G401.6 (cell line): ENCODE data around the gene CAMK2D.
A peak's percentile ranks its signal among the peaks of the same experiment; 100 is the strongest.

ENCODE experiments used
- FAIRE-seq: peaks from 2 replicates; lab custom pipeline; 2012; peaks lifted over from hg19 to GRCh38; lab: Jason Lieb, UNC

CAMK2D gene

GRCh38 chr4:113762186-113763028 lies 869 bp upstream of the CAMK2D start:
- FAIRE-seq: peak; percentile 99

GRCh38 chr4:113760795-113761619 lies 531 bp downstream of the CAMK2D start:
- no peak for FAIRE-seq

- FAIRE-seq: no peak
Measured at GRCh38 chr4:113760094-113760794, 1.3 kb downstream of the CAMK2D start.

- peak; percentile 63 for FAIRE-seq
Measured at GRCh38 chr4:113759696-113760093, 1.8 kb downstream of the CAMK2D start.

GRCh38 chr4:113758372-113758771 lies 3.2 kb downstream of the CAMK2D start:
- FAIRE-seq: peak; percentile 90

GRCh38 chr4:113757486-113757885 lies 4.1 kb downstream of the CAMK2D start:
- FAIRE-seq: no peak

GRCh38 chr4:113756005-113756410 lies 5.5 kb downstream of the CAMK2D start:
- no peak for FAIRE-seq

GRCh38 chr4:113750734-113751133 lies 10.8 kb downstream of the CAMK2D start:
- no peak for FAIRE-seq

GRCh38 chr4:113750296-113750695 lies 11.2 kb downstream of the CAMK2D start:
- FAIRE-seq: no peak

- FAIRE-seq: peak; percentile 70
Measured at GRCh38 chr4:113749178-113749577, 12.4 kb downstream of the CAMK2D start.

- FAIRE-seq: no peak
Measured at GRCh38 chr4:113747949-113748348, 13.6 kb downstream of the CAMK2D start.

- FAIRE-seq: no peak
Measured at GRCh38 chr4:113745711-113746110, 15.8 kb downstream of the CAMK2D start.

GRCh38 chr4:113744667-113745240 lies 16.8 kb downstream of the CAMK2D start:
- FAIRE-seq: no peak

- FAIRE-seq: no peak
Measured at GRCh38 chr4:113743690-113744089, 17.8 kb downstream of the CAMK2D start.

GRCh38 chr4:113742643-113743042 lies 18.9 kb downstream of the CAMK2D start:
- FAIRE-seq: no peak

- no peak for FAIRE-seq
Measured at GRCh38 chr4:113741956-113742355, 19.6 kb downstream of the CAMK2D start.

GRCh38 chr4:113740857-113741379 lies 20.6 kb downstream of the CAMK2D start:
- no peak for FAIRE-seq

GRCh38 chr4:113739197-113739596 lies 22.3 kb downstream of the CAMK2D start:
- FAIRE-seq: no peak

- no peak for FAIRE-seq
Measured at GRCh38 chr4:113738251-113738650, 23.3 kb downstream of the CAMK2D start.

GRCh38 chr4:113733685-113734084 lies 27.9 kb downstream of the CAMK2D start:
- FAIRE-seq: peak; percentile 33

- FAIRE-seq: no peak
Measured at GRCh38 chr4:113732967-113733527, 28.5 kb downstream of the CAMK2D start.
